Lung (tissue), 12 donors: ENCODE measurements around the gene TEC. TPM values are rescaled to one million over a fixed set of nuclear protein-coding genes. Genes with fewer than 3 reads are reported as not detected.
"Not testable (repeated sequence)": the region's sequence is repeated elsewhere in the genome, so short reads cannot be mapped to it uniquely, and the experiment has no call there.

Experiments used
- ATAC-seq: fragments of 200-7000 bp; cut with Tn5 transposase; one replicate; pipeline ENCODE4 v1.9.1; 2020; ENCODE audit warnings: moderate number of reproducible peaks; ENCODE audit not compliant: insufficient read depth, low FRiP score
- DNase-seq, 3 donors: peaks; one replicate each; pipeline ENCODE4 v3.0.0-alpha.2; 2013 to 2017
- H3K27ac ChIP-seq, 2 donors: one replicate each; pipeline ENCODE4 v1.5.1; 2013; ENCODE audit warnings: mild to moderate bottlenecking in 2 of 2, moderate library complexity in 2 of 2, control low read depth in 1 of 2, inconsistent platforms in 1 of 2, low read depth in 1 of 2, low read length in 1 of 2
- H3K27me3 ChIP-seq, 3 donors: one replicate each; pipeline ENCODE4 v1.5.1; 2013; ENCODE audit warnings: low read length in 2 of 3; ENCODE audit not compliant: control insufficient read depth in 3 of 3, insufficient read depth in 3 of 3
- H3K36me3 ChIP-seq, 4 donors: one replicate each; pipeline ENCODE4 v1.5.1; 2013; ENCODE audit warnings: low read length in 4 of 4, mild to moderate bottlenecking in 1 of 4, moderate library complexity in 1 of 4; ENCODE audit not compliant: control insufficient read depth in 4 of 4, insufficient read depth in 4 of 4
- H3K4me1 ChIP-seq, 5 donors: one replicate each; pipeline ENCODE4 v1.5.1; 2013; ENCODE audit warnings: low read length in 5 of 5, mild to moderate bottlenecking in 2 of 5, moderate library complexity in 1 of 5; ENCODE audit not compliant: control insufficient read depth in 5 of 5, insufficient read depth in 5 of 5
- H3K4me3 ChIP-seq: one replicate; pipeline ENCODE4 v1.5.1; 2013; ENCODE audit warnings: mild to moderate bottlenecking, control low read depth, moderate library complexity
- H3K9ac ChIP-seq, 2 donors: one replicate each; pipeline ENCODE4 v1.5.1; 2013; ENCODE audit warnings: low read length in 2 of 2, control low read depth in 1 of 2; ENCODE audit not compliant: insufficient read depth in 1 of 2
- H3K9me3 ChIP-seq, 4 donors: one replicate each; pipeline ENCODE4 v1.5.1; 2013; ENCODE audit warnings: low read length in 3 of 4, mild to moderate bottlenecking in 1 of 4, moderate library complexity in 1 of 4; ENCODE audit not compliant: control insufficient read depth in 4 of 4, insufficient read depth in 3 of 4
- CTCF ChIP-seq: IDR thresholded peaks from 2 replicates; pipeline ENCODE4 v1.5.1; 2012; ENCODE audit warnings: mild to moderate bottlenecking; ENCODE audit errors: control extremely low read depth, extremely low read depth
- WGBS, 2 donors: extraction: QIAGEN DNeasy Blood & Tissue Kit; methylation state at CpG; one replicate each; pipeline ENCODE4 v1.1.7; 2013; 5-methylcytosine and 5-hydroxymethylcytosine counted together
- polyA plus RNA-seq, 2 donors: library from polyadenylated mRNA; stranded (reverse); fragments of 200-250 nt; gene quantifications; one replicate each; pipeline ENCODE4 v1.2.1, GENCODE V29; 2013
- total RNA-seq, 2 donors: library from RNA; depleted of rRNA in 1 of 2; stranded (reverse); fragments of >200 nt in 1 of 2; gene quantifications; one replicate each; pipeline ENCODE4 v1.2.1, GENCODE V29; 2014 to 2021
- donor health status: control.
- donor health status: control.
- donor health status: Bipolar disorder and iron deficiency.
- donor health status: healthy.
- donor health status: DM: yes; HTN: yes; CAD: no.

TEC gene
- total and polyA plus RNA-seq, 4 donors: 2.0 to 19.8 (median 3.1) TPM

GRCh38 chr4:48299560-48299959, 29.9 kb upstream of the TEC start:
- H3K36me3 ChIP-seq: no peaks in the 10 kb centered on the region
- WGBS, 2 donors: 89 to 93% methylated on average over 4 of the region's 4 CpGs
- TF ChIP-seq CTCF: no peak
- no peak for ATAC-seq
- H3K27ac ChIP-seq: no peak overlapping the region
- H3K4me3 ChIP-seq: no peak overlapping the region
- no peak overlapping the region for H3K9ac ChIP-seq
- H3K4me1 ChIP-seq: no peaks in the 10 kb centered on the region
- H3K27me3 ChIP-seq: no peaks in the 10 kb centered on the region
- DNase-seq: no peak
- no peaks in the 10 kb centered on the region for H3K9me3 ChIP-seq

GRCh38 chr4:48297256-48297846, 27.7 kb upstream of the TEC start:
- TF ChIP-seq CTCF: no peak
- H3K4me3 ChIP-seq: no peak overlapping the region
- no peak overlapping the region for H3K27ac ChIP-seq
- H3K27me3 ChIP-seq: no peaks in the 10 kb centered on the region
- WGBS, 2 donors: 85 to 86% methylated on average over 2 of the region's 2 CpGs
- DNase-seq (peak in 1 of 3 donors; percentile 14), ATAC-seq (no peak)
- H3K36me3 ChIP-seq: no peaks in the 10 kb centered on the region
- no peaks in the 10 kb centered on the region for H3K9me3 ChIP-seq
- H3K4me1 ChIP-seq: no peaks in the 10 kb centered on the region
- H3K9ac ChIP-seq: no peak overlapping the region

- ATAC-seq (no peak), DNase-seq (no peak)
- Histone ChIP-seq H3K9me3 (no peaks in the 10 kb centered on the region), H3K9ac (no peak overlapping the region), H3K27me3 (no peaks in the 10 kb centered on the region), H3K4me3 (no peak overlapping the region), H3K4me1 (no peaks in the 10 kb centered on the region), H3K27ac (no peak overlapping the region), H3K36me3 (no peaks in the 10 kb centered on the region)
- 65 to 84% methylated on average over 6 of the region's 6 CpGs for WGBS, 2 donors
- no peak for TF ChIP-seq CTCF
Observed at GRCh38 chr4:48296365-48296764, 26.7 kb upstream of the TEC start.

GRCh38 chr4:48295116-48295515, 25.5 kb upstream of the TEC start:
- no peak overlapping the region for H3K9ac ChIP-seq
- no peak for TF ChIP-seq CTCF
- no peak for DNase-seq
- H3K9me3 ChIP-seq: no peaks in the 10 kb centered on the region
- no peaks in the 10 kb centered on the region for H3K36me3 ChIP-seq
- H3K27ac ChIP-seq: no peak overlapping the region
- no peak overlapping the region for H3K4me3 ChIP-seq
- H3K4me1 ChIP-seq: no peaks in the 10 kb centered on the region
- no peak for ATAC-seq
- H3K27me3 ChIP-seq: no peaks in the 10 kb centered on the region

- H3K27ac ChIP-seq, H3K27me3 ChIP-seq, H3K9ac ChIP-seq, DNase-seq, H3K4me1 ChIP-seq, H3K9me3 ChIP-seq, H3K4me3 ChIP-seq, ATAC-seq, H3K36me3 ChIP-seq: not testable (repeated sequence)
- WGBS, 2 donors: 91 to 95% methylated on average over 16 to 37 of the region's 40 CpGs
Observed at GRCh38 chr4:48292218-48292790, 22.7 kb upstream of the TEC start.
